GM10847 (cell line): ENCODE measurements around the gene SAMD11.

Experiments used
- POLR2A ChIP-seq: IDR thresholded peaks from 2 replicates; pipeline ENCODE4 v1.6.1; 2011; ENCODE audit not compliant: insufficient read length; ENCODE audit errors: extremely low read depth

Gene SAMD11

GRCh38 chr1:969260-969855 lies 45.6 kb downstream of the SAMD11 start:
- no peak for TF ChIP-seq POLR2A

- no peak for TF ChIP-seq POLR2A
Observed at GRCh38 chr1:970242-970972, 46.7 kb downstream of the SAMD11 start.

- TF ChIP-seq POLR2A = no peak
Observed at GRCh38 chr1:970973-971730, 47.4 kb downstream of the SAMD11 start.

GRCh38 chr1:971751-972506 lies 48.2 kb downstream of the SAMD11 start:
- no peak for TF ChIP-seq POLR2A

GRCh38 chr1:972726-973458 lies 49.2 kb downstream of the SAMD11 start:
- no peak for TF ChIP-seq POLR2A

- TF ChIP-seq POLR2A = no peak
Observed at GRCh38 chr1:973459-974292, 50.0 kb downstream of the SAMD11 start.

- TF ChIP-seq POLR2A = no peak
Observed at GRCh38 chr1:974293-974640, 50.5 kb downstream of the SAMD11 start.

- TF ChIP-seq POLR2A = no peak
Observed at GRCh38 chr1:974687-975328, 51.1 kb downstream of the SAMD11 start.

- no peak for TF ChIP-seq POLR2A
Observed at GRCh38 chr1:975365-975764, 51.6 kb downstream of the SAMD11 start.

- no peak for TF ChIP-seq POLR2A
Observed at GRCh38 chr1:975896-976683, 52.4 kb downstream of the SAMD11 start.

- no peak for TF ChIP-seq POLR2A
Observed at GRCh38 chr1:978069-978834, 54.5 kb downstream of the SAMD11 start.

- TF ChIP-seq POLR2A = no peak
Observed at GRCh38 chr1:978835-979743, 55.4 kb downstream of the SAMD11 start.
